GM06990 (cell line): Measurements from ENCODE around the gene ZNF746.

Source experiments
- DNase-seq: peaks from one replicate; pipeline ENCODE4 v3.0.0-alpha.2; 2011; ENCODE audit not compliant: insufficient read length; ENCODE audit errors: extremely low read depth
- H3K27me3 ChIP-seq: replicated peaks from 2 replicates; pipeline ENCODE4 v1.6.0; 2011; ENCODE audit warnings: low read length; ENCODE audit not compliant: control insufficient read depth, insufficient read depth
- H3K36me3 ChIP-seq: 2 replicates; pipeline ENCODE4 v1.5.1; 2011; ENCODE audit warnings: low read length; ENCODE audit not compliant: control insufficient read depth, insufficient read depth
- H3K4me3 ChIP-seq: replicated peaks from 2 replicates; pipeline ENCODE4 v1.5.1; 2011; ENCODE audit warnings: low read depth, mild to moderate bottlenecking, control low read depth, low read length
- TF ChIP-seq, protein P1 (sequence below): IDR thresholded peaks from 2 replicates; pipeline ENCODE4 v1.5.1; 2011; ENCODE audit warnings: low read length, control low read depth, mild to moderate bottlenecking, inconsistent platforms; ENCODE audit not compliant: insufficient read depth, poor library complexity, severe bottlenecking

ZNF746 gene

DNA sequence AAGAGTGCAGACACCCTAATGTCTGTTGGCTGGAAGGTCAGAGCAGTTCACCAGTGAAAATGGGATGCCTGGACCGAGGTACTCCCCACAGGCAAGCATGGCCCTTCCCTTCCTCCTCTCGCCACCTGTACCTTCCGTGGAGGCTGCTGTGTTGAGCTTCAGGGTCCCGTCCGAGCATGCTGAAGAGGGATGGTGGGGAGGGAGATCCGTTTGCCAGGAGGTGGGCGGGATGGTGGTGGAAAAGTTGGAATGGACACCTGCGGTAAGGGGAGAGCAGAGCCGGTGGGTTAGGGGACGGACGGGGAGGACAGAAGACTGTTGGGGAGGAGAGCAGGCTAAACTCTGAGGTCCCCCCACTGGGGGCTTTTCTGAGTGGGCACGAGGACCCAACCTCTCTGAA, 20.8 kb downstream of the ZNF746 start:
- DNase-seq = no peak
- no peak overlapping the region for H3K4me3 ChIP-seq
- TF ChIP-seq, protein P1, sequence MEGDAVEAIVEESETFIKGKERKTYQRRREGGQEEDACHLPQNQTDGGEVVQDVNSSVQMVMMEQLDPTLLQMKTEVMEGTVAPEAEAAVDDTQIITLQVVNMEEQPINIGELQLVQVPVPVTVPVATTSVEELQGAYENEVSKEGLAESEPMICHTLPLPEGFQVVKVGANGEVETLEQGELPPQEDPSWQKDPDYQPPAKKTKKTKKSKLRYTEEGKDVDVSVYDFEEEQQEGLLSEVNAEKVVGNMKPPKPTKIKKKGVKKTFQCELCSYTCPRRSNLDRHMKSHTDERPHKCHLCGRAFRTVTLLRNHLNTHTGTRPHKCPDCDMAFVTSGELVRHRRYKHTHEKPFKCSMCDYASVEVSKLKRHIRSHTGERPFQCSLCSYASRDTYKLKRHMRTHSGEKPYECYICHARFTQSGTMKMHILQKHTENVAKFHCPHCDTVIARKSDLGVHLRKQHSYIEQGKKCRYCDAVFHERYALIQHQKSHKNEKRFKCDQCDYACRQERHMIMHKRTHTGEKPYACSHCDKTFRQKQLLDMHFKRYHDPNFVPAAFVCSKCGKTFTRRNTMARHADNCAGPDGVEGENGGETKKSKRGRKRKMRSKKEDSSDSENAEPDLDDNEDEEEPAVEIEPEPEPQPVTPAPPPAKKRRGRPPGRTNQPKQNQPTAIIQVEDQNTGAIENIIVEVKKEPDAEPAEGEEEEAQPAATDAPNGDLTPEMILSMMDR = no peak
- H3K36me3 ChIP-seq = peaks cover 38% of the 10 kb centered on the region
- no peaks in the 10 kb centered on the region for H3K27me3 ChIP-seq

GRCh38 chr7:149475121-149476045, 22.2 kb downstream of the ZNF746 start:
- Histone ChIP-seq H3K27me3 (no peaks in the 10 kb centered on the region), H3K4me3 (no peak overlapping the region), H3K36me3 (peaks cover 40% of the 10 kb centered on the region)
- no peak for DNase-seq
- TF ChIP-seq, protein P1 = no peak

DNA sequence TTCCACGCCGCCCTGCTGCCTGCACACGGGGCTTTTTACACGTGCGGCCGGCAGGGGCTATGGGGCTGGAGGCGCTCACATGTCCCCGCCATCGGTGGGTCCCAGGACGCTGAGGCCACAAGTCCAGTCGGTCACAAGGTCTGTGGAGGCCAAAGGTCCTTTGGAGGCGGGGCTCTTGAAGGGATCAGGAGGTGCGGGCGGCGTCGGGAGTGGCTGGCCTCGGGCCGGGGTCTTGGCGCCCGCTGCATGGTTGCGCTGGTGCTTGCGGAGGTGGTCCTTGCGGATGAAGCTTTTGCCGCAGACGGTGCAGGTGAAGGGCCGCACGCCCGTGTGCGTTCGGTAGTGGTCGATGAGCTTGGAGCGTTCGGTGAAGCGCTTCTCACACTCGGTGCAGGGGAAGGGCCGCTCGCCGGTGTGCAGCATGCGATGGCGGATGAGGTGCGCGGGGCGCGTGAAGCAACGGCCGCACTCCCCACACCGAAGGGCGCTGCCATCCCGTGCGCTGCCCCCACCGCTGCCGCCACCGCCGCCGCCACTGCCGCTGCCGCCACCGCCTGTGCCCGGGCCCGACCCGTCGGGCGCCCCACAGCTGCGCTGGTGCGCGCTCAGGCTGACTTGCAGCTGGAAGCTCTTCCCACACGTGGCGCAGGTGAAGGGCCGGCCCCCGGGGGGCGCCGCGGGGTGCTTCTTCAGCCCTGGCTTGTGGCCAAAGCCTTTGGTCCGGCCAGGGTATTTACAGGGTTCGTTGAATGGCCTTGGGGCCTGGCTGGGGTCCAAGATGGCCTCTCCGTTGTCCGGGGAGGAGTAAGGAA, 23.1 kb downstream of the ZNF746 start:
- TF ChIP-seq, protein P1 = no peak
- H3K27me3 ChIP-seq = no peaks in the 10 kb centered on the region
- H3K36me3 ChIP-seq = peaks cover 35% of the 10 kb centered on the region
- no peak for DNase-seq
- H3K4me3 ChIP-seq = no peak overlapping the region

- H3K36me3 ChIP-seq = peaks cover 34% of the 10 kb centered on the region
- no peak overlapping the region for H3K4me3 ChIP-seq
- no peaks in the 10 kb centered on the region for H3K27me3 ChIP-seq
- TF ChIP-seq, protein P1 = no peak
- no peak for DNase-seq
These were observed 24.4 kb downstream of the ZNF746 start for GRCh38 chr7:149473251-149473650.

GRCh38 chr7:149471289-149471953, 26.2 kb downstream of the ZNF746 start:
- Histone ChIP-seq H3K27me3 (no peaks in the 10 kb centered on the region), H3K4me3 (no peak overlapping the region), H3K36me3 (peaks cover 19% of the 10 kb centered on the region)
- no peak for DNase-seq
- TF ChIP-seq, protein P1 = no peak
